PFSK-1 (cell line): ENCODE measurements around the gene SESN1.

Experiments
- POLR2AphosphoS5 ChIP-seq: IDR thresholded peaks from 2 replicates; pipeline ENCODE4 v1.6.1; 2012; ENCODE audit warnings: low read depth, mild to moderate bottlenecking, control low read depth, low read length, moderate library complexity
- SIN3A ChIP-seq: IDR thresholded peaks from 2 replicates; pipeline ENCODE4 v1.6.1; 2012; ENCODE audit warnings: mild to moderate bottlenecking, low read length, moderate library complexity, borderline replicate concordance; ENCODE audit not compliant: insufficient read depth
- TAF1 ChIP-seq: IDR thresholded peaks from 2 replicates; pipeline ENCODE4 v1.6.1; 2012; ENCODE audit warnings: low read length, control low read depth, borderline replicate concordance; ENCODE audit not compliant: insufficient read depth
- TF ChIP-seq, protein P1 (sequence below), 2 experiments: IDR thresholded peaks; 2 replicates each; pipeline versions ENCODE4 v1.6.1 to v1.8.0; 2011 to 2012; ENCODE audit warnings: low read depth in 2 of 2, low read length in 2 of 2, control low read depth in 1 of 2, inconsistent platforms in 1 of 2, mild to moderate bottlenecking in 1 of 2, moderate library complexity in 1 of 2; ENCODE audit not compliant: insufficient read depth in 1 of 2

DNA sequence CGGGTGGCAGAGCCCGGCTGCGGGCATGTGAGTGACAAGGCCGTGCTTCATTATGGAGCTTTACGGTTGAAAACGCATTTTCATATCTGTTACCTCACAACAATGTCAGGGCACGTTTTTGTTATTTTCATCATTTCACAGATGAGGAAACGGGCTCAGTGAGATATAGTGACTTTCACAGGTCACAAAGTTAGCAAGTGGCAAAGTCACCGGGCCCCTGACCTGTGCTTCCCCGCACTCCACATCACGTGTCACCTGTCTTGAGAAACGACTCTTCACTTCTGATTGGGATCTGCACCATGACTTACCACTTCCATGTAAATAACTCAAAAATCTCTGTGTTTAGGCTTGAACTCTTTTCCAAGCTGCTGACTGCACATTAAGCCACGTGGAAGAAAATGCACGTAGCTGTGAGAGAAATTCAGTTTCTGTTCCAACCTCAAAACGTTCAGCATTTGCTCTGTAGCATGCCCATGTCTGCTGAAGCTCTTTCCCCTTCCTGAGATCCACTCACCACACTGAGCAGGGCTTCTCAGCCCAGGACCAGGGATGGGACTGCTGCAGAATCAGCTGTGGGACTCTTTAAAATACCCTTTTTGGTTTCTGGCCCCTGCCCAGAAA lies 139.2 kb downstream of the SESN1 start:
- TF ChIP-seq TAF1 (no peak), POLR2AphosphoS5 (no peak), SIN3A (no peak)
- TF ChIP-seq, protein P1, sequence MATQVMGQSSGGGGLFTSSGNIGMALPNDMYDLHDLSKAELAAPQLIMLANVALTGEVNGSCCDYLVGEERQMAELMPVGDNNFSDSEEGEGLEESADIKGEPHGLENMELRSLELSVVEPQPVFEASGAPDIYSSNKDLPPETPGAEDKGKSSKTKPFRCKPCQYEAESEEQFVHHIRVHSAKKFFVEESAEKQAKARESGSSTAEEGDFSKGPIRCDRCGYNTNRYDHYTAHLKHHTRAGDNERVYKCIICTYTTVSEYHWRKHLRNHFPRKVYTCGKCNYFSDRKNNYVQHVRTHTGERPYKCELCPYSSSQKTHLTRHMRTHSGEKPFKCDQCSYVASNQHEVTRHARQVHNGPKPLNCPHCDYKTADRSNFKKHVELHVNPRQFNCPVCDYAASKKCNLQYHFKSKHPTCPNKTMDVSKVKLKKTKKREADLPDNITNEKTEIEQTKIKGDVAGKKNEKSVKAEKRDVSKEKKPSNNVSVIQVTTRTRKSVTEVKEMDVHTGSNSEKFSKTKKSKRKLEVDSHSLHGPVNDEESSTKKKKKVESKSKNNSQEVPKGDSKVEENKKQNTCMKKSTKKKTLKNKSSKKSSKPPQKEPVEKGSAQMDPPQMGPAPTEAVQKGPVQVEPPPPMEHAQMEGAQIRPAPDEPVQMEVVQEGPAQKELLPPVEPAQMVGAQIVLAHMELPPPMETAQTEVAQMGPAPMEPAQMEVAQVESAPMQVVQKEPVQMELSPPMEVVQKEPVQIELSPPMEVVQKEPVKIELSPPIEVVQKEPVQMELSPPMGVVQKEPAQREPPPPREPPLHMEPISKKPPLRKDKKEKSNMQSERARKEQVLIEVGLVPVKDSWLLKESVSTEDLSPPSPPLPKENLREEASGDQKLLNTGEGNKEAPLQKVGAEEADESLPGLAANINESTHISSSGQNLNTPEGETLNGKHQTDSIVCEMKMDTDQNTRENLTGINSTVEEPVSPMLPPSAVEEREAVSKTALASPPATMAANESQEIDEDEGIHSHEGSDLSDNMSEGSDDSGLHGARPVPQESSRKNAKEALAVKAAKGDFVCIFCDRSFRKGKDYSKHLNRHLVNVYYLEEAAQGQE (IDR thresholded peaks at IDR 0.05; ENCODE audit: insufficient read depth in 1 of 2, low read depth in 2 of 2, low read length in 2 of 2) = no peak
